Measurements from ENCODE around the gene IGF1R.

IGF1R gene

DNA sequence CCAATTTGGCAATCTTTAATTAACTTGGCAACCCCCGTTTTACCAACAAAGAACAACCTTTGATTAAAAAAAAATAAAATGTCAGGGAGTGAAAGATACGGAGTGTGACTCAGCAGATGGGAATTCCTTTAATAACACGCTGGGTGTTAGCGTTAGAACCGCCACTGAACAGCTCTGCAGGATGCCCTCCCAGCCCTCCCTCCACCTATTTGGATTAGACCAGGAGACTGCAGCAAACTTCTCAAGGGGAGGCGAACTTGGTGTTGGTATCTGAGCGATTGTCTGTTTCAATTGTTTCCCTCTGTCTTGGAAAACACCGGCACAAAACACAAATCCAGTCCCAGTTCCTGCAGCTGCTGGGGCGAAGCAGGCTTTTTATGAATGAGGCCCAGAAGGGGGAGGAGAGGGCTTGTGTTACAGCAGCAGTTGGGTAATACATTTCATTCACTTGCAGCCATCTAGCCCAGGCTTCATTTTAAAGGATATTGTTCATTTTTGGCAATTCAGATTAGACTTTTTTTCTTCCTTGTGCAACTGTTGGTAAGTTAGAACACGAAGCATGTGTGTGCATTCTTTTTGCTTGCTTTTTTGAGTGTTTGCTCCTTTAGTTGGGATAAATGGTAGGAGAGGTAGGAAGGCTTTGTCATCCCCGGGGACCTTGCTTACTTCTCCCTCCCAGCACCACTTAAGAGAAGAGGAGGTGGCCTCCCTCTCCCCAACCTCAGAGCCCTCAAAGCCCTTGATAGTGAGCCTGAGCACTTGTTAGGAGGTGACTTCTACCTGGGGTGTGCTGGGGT is 152.3 kb downstream of the IGF1R start:
- TF ChIP-seq CTCF (conservative IDR thresholded peaks at IDR 0.05; ENCODE audit: low read depth, low read length) = no peak
- Histone ChIP-seq H2AFZ (ENCODE audit: low read depth) (no peak overlapping the region), H3K27me3 (ENCODE audit: insufficient read depth, low read depth) (no peaks in the 10 kb centered on the region), H3K36me3 (ENCODE audit: insufficient read depth) (no peaks in the 10 kb centered on the region), H4K20me1 (ENCODE audit: insufficient read depth) (no peaks in the 10 kb centered on the region; the same call in 1 of the 2 replicates), H3K4me1 (ENCODE audit: low read depth, poor library complexity, severe bottlenecking) (peaks cover 7% of the 10 kb centered on the region), H3K4me3 (IDR thresholded peaks at IDR 0.05; ENCODE audit: insufficient read depth, low read depth, low read length) (no peak overlapping the region), H3K4me2 (no peak overlapping the region), H3K79me2 (ENCODE audit: insufficient read depth, low read depth) (peaks cover 34% of the 10 kb centered on the region), H3K9ac (no peak overlapping the region), H3K27ac (no peak overlapping the region)

DNA sequence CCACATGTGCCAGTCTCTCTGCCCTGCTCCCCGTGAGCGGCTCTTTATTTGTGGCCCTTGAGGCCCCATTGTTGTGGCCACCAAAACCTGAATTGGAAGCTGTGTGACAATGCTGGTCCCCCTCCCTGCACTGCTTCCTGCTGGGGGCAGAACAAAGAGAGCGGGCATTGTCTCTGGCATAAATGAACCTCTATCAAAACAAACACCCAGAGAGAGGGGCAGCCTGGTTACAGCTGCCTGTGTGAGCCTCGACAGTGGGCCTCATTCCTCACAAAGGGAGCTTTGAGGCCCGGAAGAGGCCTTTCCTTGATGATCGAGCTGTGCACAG is 152.9 kb downstream of the IGF1R start:
- Histone ChIP-seq H4K20me1 (ENCODE audit: insufficient read depth) (no peaks in the 10 kb centered on the region; the same call in 1 of the 2 replicates), H3K36me3 (ENCODE audit: insufficient read depth) (no peaks in the 10 kb centered on the region), H3K27ac (no peak overlapping the region), H3K4me3 (IDR thresholded peaks at IDR 0.05; ENCODE audit: insufficient read depth, low read depth, low read length) (no peak overlapping the region), H3K4me2 (no peak overlapping the region), H3K4me1 (ENCODE audit: low read depth, poor library complexity, severe bottlenecking) (peaks cover 7% of the 10 kb centered on the region), H3K79me2 (ENCODE audit: insufficient read depth, low read depth) (peaks cover 28% of the 10 kb centered on the region), H3K27me3 (ENCODE audit: insufficient read depth, low read depth) (no peaks in the 10 kb centered on the region), H2AFZ (ENCODE audit: low read depth) (no peak overlapping the region), H3K9ac (no peak overlapping the region)
- no peak for TF ChIP-seq CTCF (conservative IDR thresholded peaks at IDR 0.05; ENCODE audit: low read depth, low read length)

- Histone ChIP-seq H4K20me1 (ENCODE audit: insufficient read depth) (no peaks in the 10 kb centered on the region; the same call in 1 of the 2 replicates), H3K27me3 (ENCODE audit: insufficient read depth, low read depth) (no peaks in the 10 kb centered on the region), H3K79me2 (ENCODE audit: insufficient read depth, low read depth) (peaks cover 25% of the 10 kb centered on the region), H2AFZ (ENCODE audit: low read depth) (no peak overlapping the region), H3K4me2 (no peak overlapping the region), H3K4me1 (ENCODE audit: low read depth, poor library complexity, severe bottlenecking) (peaks cover 10% of the 10 kb centered on the region), H3K4me3 (IDR thresholded peaks at IDR 0.05; ENCODE audit: insufficient read depth, low read depth, low read length) (no peak overlapping the region), H3K36me3 (ENCODE audit: insufficient read depth) (no peaks in the 10 kb centered on the region), H3K9ac (no peak overlapping the region), H3K27ac (no peak overlapping the region)
- TF ChIP-seq CTCF (conservative IDR thresholded peaks at IDR 0.05; ENCODE audit: low read depth, low read length) = no peak
These were observed 153.8 kb downstream of the IGF1R start for GRCh38 chr15:98802187-98802586.

DNA sequence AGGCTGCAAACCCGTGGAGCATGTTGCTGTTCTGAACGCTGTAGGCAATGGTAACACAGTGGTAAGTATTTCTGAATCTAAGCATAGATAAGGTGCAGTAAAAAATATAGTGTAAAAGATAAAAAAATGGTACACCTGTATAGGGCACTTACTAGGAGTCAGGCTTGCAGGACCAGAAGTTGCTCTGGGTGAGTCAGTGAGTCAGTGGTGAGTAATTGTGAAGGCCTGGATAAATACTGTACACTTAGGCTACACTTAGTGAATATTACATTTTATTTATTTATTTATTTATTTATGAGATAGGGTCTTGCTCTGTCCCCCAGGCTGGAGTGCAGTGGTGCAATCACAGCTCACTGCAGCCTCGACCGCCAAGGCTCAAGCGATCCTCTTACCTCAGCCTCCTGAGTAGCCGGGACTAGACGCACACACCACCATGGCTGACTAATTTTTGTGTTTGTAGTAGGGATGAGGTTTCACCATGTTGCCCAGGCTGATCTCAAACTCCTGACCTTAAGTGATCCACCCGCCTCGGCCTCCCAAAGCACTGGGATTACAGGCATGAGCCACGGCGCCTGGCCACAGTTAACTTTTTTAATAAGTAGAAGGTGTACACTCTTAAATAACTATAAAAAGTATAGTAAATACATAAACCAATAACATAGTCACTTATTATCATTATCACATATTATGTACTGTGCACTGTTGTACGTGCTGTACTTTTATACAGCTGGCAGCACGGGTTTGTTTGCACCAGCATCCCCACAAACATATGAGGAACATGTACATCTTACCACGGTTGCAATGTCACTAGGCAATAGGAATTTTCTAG is 155.1 kb downstream of the IGF1R start:
- Histone ChIP-seq H3K79me2 (ENCODE audit: insufficient read depth, low read depth) (peaks cover 33% of the 10 kb centered on the region; the same call in 1 of the 2 replicates), H4K20me1 (ENCODE audit: insufficient read depth) (no peaks in the 10 kb centered on the region; the same call in 1 of the 2 replicates)

More for the DNA sequence above, 155.1 kb downstream of the IGF1R start:
- Histone ChIP-seq H3K27me3 (ENCODE audit: insufficient read depth, low read depth) (no peaks in the 10 kb centered on the region), H3K27ac (no peak overlapping the region), H3K9ac (no peak overlapping the region), H3K4me1 (ENCODE audit: low read depth, poor library complexity, severe bottlenecking) (peaks cover 13% of the 10 kb centered on the region), H3K4me3 (IDR thresholded peaks at IDR 0.05; ENCODE audit: insufficient read depth, low read depth, low read length) (no peak overlapping the region), H3K4me2 (no peak overlapping the region), H2AFZ (ENCODE audit: low read depth) (no peak overlapping the region), H3K36me3 (ENCODE audit: insufficient read depth) (no peaks in the 10 kb centered on the region)
- no peak for TF ChIP-seq CTCF (conservative IDR thresholded peaks at IDR 0.05; ENCODE audit: low read depth, low read length)

All from KMS-11 (cell line).